Occipital lobe (tissue), 3 donors: Measurements from ENCODE around the gene ARHGAP32. TPM values are rescaled to one million over a fixed set of nuclear protein-coding genes. Genes with fewer than 3 reads are reported as not detected.

ENCODE experiments used
- DNase-seq: peaks from one replicate; lab custom pipeline; 2025; lab: John Stamatoyannopoulos, UW
- small RNA-seq: library from RNA; depleted of rRNA; stranded (forward); fragments of <200 nt; gene quantifications from one replicate; pipeline ENCODE3, GENCODE V24; 2014
- total RNA-seq: library from RNA; depleted of rRNA; stranded (reverse); fragments of >200 nt; gene quantifications from one replicate; pipeline ENCODE4 v1.2.3, GENCODE V29; 2014

The ARHGAP32 gene
- total RNA-seq, 1 donor from 2014 or later = 134 TPM

DNA sequence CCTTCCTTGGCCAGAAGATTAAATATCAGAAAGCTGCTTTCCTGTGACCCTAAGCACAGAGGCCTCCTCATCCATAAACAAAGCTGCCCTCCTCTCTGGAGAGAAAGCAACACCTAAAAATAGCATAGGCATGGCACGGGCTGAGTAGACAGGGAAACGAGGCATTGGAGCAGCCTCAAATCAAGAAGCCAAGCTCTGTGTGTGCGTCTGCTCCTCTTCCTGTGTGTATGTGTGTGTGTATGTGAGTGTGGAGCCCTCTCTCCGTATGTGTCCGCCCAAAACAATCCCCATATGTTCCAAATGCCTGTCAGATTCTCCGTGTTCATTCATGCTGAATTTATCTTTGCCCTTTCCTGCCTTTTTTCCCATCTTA is 277.0 kb downstream of the ARHGAP32 start:
- DNase-seq = no peak

Small RNA genes within 50 kb of the gene (small RNA-seq; reads per million reads assigned to genes)
- not detected for gene RF00019
- not detected for gene RNU6-874P
- not detected for gene RNU6-876P

Other genes starting within 250 kb of the ARHGAP32 start
- 0.47 TPM for gene TP53AIP1, start 249.5 kb downstream of the ARHGAP32 start, total RNA-seq
- gene BARX2, start 183.5 kb upstream of the ARHGAP32 start, total RNA-seq = 0.16 TPM